ENCODE results near the gene AGTPBP1.

DNA sequence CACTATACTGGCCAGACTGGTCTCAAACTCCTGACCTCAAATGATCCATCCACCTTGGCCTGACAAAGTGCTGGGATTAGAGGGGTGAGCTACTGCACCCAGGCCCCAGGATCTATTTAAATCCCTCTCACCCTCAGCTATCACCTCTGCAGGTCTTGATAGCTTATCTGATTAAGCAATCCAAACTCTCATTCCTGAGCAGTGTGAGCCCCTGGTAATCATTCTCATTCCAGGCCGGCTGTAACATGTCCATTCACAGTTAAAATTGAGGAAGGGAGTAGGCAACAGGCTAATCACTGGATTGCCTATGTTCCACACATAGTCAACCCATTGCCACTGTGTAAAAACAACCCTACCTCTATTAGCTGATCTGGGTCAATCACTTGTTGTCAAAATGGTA lies 111.1 kb downstream of the AGTPBP1 start:
- no peak for TF ChIP-seq TEAD4 (IDR thresholded peaks at IDR 0.05)
- TF ChIP-seq CEBPB (IDR thresholded peaks at IDR 0.05) = no peak
- no peak for TF ChIP-seq TAF1 (IDR thresholded peaks at IDR 0.05; ENCODE audit: low read depth)
- TF ChIP-seq FOXM1 (IDR thresholded peaks at IDR 0.05; ENCODE audit: borderline replicate concordance, low read depth) = no peak
- TF ChIP-seq EP300 (IDR thresholded peaks at IDR 0.05; ENCODE audit: borderline replicate concordance) = no peak
- TF ChIP-seq, protein P1, sequence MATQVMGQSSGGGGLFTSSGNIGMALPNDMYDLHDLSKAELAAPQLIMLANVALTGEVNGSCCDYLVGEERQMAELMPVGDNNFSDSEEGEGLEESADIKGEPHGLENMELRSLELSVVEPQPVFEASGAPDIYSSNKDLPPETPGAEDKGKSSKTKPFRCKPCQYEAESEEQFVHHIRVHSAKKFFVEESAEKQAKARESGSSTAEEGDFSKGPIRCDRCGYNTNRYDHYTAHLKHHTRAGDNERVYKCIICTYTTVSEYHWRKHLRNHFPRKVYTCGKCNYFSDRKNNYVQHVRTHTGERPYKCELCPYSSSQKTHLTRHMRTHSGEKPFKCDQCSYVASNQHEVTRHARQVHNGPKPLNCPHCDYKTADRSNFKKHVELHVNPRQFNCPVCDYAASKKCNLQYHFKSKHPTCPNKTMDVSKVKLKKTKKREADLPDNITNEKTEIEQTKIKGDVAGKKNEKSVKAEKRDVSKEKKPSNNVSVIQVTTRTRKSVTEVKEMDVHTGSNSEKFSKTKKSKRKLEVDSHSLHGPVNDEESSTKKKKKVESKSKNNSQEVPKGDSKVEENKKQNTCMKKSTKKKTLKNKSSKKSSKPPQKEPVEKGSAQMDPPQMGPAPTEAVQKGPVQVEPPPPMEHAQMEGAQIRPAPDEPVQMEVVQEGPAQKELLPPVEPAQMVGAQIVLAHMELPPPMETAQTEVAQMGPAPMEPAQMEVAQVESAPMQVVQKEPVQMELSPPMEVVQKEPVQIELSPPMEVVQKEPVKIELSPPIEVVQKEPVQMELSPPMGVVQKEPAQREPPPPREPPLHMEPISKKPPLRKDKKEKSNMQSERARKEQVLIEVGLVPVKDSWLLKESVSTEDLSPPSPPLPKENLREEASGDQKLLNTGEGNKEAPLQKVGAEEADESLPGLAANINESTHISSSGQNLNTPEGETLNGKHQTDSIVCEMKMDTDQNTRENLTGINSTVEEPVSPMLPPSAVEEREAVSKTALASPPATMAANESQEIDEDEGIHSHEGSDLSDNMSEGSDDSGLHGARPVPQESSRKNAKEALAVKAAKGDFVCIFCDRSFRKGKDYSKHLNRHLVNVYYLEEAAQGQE (IDR thresholded peaks at IDR 0.05; ENCODE audit: low read depth) = no peak
- no peak for TF ChIP-seq ZBTB7A (IDR thresholded peaks at IDR 0.05; ENCODE audit: low read depth)
- TF ChIP-seq TCF12 (IDR thresholded peaks at IDR 0.05; ENCODE audit: low read depth) = no peak
- TF ChIP-seq EGR1 (IDR thresholded peaks at IDR 0.05) = no peak
- TF ChIP-seq RAD21 (IDR thresholded peaks at IDR 0.05; ENCODE audit: low read depth) = no peak
- no peak for TF ChIP-seq CREB1 (IDR thresholded peaks at IDR 0.05; ENCODE audit: low read depth)

All from Ishikawa (cell line).